ENCODE measurements around the gene SYNC.
"Not testable (repeated sequence)": the region's sequence is repeated elsewhere in the genome, so short reads cannot be mapped to it uniquely, and the experiment has no call there.

SYNC gene

DNA sequence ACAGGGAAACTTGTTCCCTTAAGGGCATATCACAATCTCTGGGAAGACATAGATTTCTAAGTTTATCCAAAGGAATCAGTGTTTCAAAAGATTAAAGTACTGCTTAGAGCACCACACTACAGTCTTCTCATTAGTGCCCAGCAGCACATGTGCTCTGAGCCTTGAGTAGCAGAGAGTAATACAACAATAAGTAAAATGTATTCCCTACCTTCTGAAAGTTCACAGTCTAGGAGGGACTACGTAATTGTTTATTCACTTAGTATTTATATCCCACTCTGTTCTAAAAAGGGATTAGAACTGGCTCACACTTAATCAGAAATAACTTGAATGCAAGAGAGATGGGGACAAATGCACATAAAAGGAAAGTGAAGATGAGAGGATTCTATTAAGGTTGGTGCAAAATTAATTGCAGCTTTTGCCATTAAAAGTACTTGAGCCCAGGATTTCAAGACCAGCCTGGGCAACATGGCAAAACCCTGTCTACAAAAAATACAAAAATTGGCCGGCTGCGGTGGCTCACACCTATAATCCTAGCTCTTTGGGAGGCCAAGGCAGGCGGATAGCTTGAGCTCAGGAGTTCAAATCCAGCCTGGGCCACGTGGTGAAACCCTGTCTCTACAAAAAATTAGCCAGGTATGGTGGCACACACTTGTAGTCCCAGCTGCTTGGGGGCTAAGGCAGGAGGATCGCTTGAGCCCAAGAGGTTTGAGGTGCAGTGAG, 9.0 kb downstream of the SYNC start:
- DNase-seq (ENCODE audit: low read depth) = no peak

- no peak for DNase-seq (ENCODE audit: low read depth)
Observed at GRCh38 chr1:32686387-32686786, 16.2 kb downstream of the SYNC start.

DNA sequence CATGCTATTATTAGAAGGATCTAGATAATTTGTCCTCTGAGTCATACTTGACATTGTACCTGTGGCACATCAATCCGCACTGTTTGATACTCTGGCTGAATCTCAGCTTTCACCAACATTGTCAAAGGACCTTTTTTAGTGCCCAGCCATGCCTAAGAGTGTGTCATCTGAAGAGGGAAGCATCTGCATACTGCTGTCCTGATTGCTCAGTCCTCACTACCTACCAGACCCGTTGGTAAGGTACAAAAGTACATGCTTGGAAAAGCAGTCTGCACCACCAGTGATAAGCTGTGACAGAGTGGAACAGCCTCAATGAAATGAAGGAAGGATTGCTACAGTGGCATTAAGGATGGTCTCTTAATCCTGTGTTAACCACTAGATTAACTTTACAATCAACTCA, 17.1 kb downstream of the SYNC start:
- DNase-seq (ENCODE audit: low read depth) = no peak

GRCh38 chr1:32684167-32684811, 18.3 kb downstream of the SYNC start:
- no peak for DNase-seq (ENCODE audit: low read depth)

DNA sequence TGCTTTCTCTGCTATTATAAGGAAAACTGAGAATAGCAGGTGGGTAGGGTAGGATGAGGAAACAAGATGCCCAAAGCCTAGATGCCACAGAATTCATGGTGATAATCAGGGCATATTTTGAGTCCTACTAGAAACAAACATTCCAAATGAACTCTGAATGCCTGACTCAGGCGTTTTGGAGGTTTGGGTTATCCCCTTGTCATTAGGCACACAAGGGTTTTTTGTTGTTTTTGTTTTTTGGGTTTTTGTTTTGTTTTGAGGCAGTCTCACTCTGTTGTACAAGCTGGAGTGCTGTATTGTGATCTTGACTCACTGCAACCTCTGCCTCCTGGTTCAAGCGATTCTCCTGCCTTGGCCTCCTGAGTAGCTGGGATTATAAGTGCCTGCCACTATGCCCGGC, 19.2 kb downstream of the SYNC start:
- DNase-seq (ENCODE audit: low read depth) = no peak

DNA sequence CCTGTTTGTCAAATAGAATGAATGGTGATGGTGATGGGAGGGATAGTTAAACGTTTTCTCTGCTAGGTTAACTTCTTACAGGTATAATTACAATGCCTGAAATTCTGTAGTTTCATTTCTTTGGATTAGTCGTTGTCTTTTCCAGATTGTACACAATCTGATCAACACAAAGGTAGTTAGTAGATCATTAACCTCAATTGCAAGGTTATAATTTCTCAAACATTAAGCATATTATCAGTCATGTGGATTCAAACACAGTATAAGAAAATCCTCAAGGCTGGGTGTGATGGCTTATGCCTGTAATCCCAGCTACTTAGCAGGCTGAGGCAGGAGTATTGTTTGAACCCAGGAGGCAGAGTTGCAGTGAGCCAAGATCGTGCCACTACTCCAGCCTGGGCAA, 20.6 kb downstream of the SYNC start:
- DNase-seq (ENCODE audit: low read depth) = no peak

DNA sequence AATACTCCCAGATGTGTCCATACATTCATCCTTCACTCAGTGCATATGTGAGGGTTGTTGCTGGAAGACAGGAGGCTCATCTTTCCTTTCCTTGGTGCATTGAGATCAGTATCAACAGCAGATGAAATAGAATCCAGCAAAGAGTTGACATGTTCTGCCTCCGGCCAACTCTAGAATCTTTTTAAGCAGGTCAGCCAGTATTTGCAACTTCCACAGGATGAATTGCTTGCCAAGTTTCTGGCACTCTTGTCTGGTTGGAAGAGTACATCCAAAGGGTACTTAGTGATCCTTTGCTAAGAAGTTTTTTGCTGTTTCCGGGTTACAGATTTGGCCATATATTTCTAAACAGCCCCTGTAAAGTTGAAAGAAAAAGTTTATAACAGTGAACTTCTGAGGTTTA, 21.1 kb downstream of the SYNC start:
- DNase-seq (ENCODE audit: low read depth) = no peak

- no peak for DNase-seq (ENCODE audit: low read depth)
Observed at GRCh38 chr1:32680642-32681041, 21.9 kb downstream of the SYNC start.

DNA sequence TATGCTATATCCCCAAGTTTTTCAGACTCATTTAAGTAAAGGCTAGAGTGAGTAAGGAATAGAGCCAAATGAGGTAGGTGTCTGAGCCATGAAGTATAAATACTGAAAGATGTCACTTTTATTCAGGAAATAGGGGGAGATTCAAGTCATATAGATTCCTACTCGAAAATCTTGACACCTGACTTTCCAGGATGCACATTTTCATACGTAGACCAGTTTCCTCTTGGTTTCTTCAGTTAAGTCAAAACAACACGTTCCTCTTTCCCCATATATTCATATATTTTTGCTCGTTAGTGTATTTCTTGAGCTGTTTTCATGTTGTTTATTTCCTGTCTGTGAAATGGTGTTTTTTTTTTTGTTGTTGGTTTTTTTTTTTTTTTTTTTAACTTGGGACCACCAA, 22.6 kb downstream of the SYNC start:
- not testable (repeated sequence) for DNase-seq (ENCODE audit: low read depth)

DNA sequence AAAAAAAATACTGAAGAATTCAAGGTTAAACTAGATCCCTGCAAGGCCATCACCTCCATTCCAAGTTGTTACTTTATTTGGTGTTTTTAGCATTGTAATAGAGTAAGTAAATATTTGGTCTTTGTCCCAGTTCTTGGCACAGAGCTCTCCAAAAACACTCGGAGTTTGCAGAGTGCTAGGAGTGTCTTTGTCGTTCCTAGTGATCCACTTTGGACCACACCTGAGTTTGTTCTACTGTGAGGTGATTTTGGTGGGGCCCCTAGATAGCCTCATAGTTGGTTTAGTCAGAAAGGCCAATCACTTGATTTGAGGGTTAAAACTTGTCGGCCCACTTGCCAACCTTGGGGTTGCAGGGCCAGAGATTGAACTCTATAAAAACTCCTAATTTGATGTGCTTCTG, 25.6 kb downstream of the SYNC start:
- DNase-seq (ENCODE audit: low read depth) = no peak

- DNase-seq (ENCODE audit: low read depth) = not testable (repeated sequence)
Observed at GRCh38 chr1:32668716-32669115, 33.9 kb downstream of the SYNC start.

DNA sequence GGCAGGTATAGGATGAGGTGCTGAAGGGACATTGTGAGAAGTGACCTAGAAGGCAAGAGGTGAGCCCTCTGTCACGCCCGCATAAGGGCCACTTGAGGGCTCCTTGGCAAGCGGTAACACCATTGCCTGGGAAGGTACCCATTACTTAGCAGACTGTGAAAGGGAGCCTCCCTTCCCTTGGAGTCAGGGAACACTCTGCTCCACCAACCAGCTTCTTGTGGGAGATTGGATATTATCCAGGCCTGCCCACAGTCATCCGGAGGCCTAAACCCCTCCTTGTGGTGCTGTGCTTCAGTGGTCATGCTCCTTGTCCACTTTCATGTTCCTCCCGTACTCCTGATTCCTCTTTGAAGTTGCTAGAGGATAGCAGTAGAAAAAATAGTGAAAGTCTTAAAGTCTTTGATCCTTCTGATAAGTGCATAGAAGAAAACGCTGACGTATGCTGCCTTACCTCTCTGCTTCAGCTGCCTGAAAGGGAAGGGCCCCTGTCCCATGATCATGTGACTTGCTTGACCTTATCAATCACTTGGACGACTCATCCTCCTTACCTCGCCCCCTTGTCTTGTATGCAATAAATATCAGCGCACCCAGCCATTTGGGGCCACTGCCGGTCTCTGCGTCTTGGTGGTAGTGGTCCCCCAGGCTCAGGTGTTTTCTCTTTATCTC, 35.5 kb downstream of the SYNC start:
- DNase-seq (ENCODE audit: low read depth) = no peak

DNA sequence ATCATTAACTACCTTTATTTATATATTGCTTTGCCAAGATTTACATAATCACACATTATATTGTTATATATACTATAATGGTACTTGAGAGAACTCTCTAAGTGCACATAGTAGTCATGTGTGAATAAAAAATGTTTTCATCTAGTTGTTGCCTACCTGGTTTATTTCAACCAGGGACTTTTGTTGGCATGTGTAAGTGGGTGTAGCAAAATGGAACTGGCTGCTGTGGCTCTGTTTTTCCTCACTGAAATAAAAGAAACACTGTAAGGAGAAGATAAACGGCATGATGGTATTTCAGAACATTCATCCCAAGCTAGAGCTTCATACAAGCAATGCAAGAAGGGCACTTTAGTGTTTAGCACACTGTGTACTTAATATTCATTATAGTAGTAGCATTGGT, 36.7 kb downstream of the SYNC start:
- DNase-seq (ENCODE audit: low read depth) = no peak

GRCh38 chr1:32659581-32659980, 43.0 kb downstream of the SYNC start:
- no peak for DNase-seq (ENCODE audit: low read depth)

DNA sequence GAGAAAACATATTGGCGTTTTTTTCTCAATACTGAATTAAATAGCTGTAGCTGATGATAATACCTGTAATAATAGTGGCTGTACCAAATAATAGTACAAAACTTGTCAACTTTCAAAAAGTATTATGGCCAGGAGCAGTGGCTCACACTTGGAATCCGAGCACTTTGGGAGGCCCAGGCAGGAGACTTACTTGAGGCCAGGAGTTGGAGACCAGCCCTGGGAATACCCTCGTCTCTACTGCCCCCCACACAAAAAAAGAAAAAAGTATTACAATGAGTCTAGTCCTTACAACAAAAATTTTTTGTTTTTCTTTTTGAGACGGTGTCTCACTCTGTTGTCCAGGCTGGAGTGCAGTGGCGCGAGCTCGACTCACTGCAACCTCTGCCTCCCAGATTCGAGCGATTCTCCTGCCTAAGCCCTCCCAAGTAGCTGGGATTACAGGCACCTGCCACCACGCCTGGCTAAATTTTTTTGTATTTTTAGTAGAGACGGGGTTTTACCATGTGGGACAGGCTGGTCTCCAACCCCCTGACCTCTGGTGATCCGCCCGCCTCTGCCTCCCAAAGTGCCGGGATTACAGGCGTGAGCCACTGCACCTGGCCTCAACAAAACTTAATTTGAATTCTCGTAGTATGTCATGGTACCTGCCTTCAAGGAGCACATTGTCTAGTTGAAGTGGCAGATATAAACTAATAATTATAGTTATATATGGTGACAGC, 50.2 kb downstream of the SYNC start:
- DNase-seq (ENCODE audit: low read depth) = no peak

DNA sequence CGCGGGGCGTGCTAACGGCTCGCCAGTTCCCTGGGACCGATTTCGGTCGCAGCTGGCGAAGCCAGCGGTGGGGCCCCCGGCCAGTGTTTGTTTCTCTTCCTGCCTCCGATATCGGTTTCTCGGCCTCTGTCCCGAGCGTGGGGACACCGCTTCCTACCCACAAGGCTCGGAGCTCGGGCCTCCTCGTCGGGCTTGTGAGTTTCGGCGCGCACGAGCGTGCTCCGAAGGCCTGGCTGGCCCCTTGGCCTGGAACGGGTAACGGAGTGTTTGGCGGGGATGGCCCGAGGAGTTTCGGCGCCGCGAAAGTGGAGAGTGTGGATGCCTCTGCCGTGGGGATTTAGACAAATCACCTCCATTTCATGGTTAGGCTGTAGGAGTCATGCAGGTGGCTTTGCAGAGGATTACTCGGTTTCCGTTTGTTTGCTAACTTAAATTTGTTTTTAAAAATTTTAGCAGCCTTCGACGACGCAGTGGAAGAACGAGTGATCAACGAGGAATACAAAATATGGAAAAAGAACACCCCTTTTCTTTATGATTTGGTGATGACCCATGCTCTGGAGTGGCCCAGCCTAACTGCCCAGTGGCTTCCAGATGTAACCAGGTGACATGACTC, 51.0 kb downstream of the SYNC start:
- no peak for DNase-seq (ENCODE audit: low read depth)

GRCh38 chr1:32650752-32651460, 51.7 kb downstream of the SYNC start, which contains the start of gene RBBP4:
RBBP4 (plus strand) TSS chr1:32651208; CDS start chr1:32651307, 99 bp downstream.
- DNase-seq (ENCODE audit: low read depth) = peak; percentile 95

DNA sequence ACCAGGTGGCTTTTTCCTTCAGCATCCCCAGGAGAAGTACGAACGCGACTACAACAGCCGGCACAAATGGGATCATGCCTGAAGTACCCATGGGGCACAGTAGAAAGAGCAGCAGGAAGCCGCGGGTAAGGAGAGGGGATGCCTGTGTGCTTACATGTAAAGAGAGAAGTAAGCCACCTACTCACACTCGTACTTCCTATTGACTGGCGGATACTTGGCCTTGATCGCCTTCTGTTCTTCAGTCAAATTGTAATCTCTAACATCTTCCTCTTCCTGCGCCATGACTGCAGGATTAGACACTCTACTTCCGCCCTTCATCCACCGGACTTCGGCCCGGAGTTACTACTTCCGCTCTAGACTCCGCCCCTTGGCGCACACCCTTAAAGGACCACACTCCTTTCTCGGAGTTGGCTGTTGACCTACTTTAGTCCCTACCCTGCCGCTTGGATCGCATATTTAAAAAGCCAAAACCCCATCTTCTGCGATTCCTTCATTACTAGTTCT, 52.3 kb downstream of the SYNC start, which contains the start of gene ZBTB8OS:
TSS of gene ZBTB8OS (minus strand) at position 303 of the 504 bp plus-strand sequence. CDS start at position 282, 21 bp downstream.
- DNase-seq (ENCODE audit: low read depth) = peak; percentile 73

GRCh38 chr1:32647308-32648134, 55.0 kb downstream of the SYNC start:
- DNase-seq (ENCODE audit: low read depth) = no peak

- no peak for DNase-seq (ENCODE audit: low read depth)
Observed at GRCh38 chr1:32644426-32644825, 58.1 kb downstream of the SYNC start.
